ENCODE results near the gene CCL26. TPM values are rescaled to one million over a fixed set of nuclear protein-coding genes. Genes with fewer than 3 reads are reported as not detected.
"Not testable (repeated sequence)": the region's sequence is repeated elsewhere in the genome, so short reads cannot be mapped to it uniquely, and the experiment has no call there.

The CCL26 gene
- total RNA-seq, 4 donors from 2014 or later: 1.4 to 3.0 (median 1.6) TPM; not detected in 1

GRCh38 chr7:75771224-75771623 is 787 bp downstream of the CCL26 start:
- no peak for DNase-seq (ENCODE audit: low spot score)
- TF ChIP-seq CTCF (IDR thresholded peaks at IDR 0.05): no peak
- no peak for ATAC-seq (ENCODE audit: low FRiP score)

GRCh38 chr7:75762350-75762917 is 9.6 kb downstream of the CCL26 start:
- ATAC-seq (ENCODE audit: low FRiP score): peak; percentile 84
- no peak for DNase-seq (ENCODE audit: low spot score)
- peak in 2 of 3 donors; percentile 6 to 49 for TF ChIP-seq CTCF (IDR thresholded peaks at IDR 0.05)

GRCh38 chr7:75761801-75762200 is 10.2 kb downstream of the CCL26 start:
- not testable (repeated sequence) for DNase-seq (ENCODE audit: low spot score); ATAC-seq (ENCODE audit: low FRiP score)

- TF ChIP-seq CTCF (IDR thresholded peaks at IDR 0.05): no peak
- ATAC-seq (ENCODE audit: low FRiP score) (no peak), DNase-seq (ENCODE audit: low spot score) (no peak)
These were observed 13.5 kb downstream of the CCL26 start for GRCh38 chr7:75758491-75758890.

- ATAC-seq (ENCODE audit: low FRiP score): no peak
These were observed 14.2 kb downstream of the CCL26 start for GRCh38 chr7:75757860-75758259.

GRCh38 chr7:75756991-75757676 is 14.9 kb downstream of the CCL26 start:
- TF ChIP-seq CTCF (IDR thresholded peaks at IDR 0.05): no peak
- ATAC-seq (ENCODE audit: low FRiP score): no peak
- DNase-seq (ENCODE audit: low spot score): no peak

More at GRCh38 chr7:75757860-75758259, 14.2 kb downstream of the CCL26 start:
- no peak for DNase-seq (ENCODE audit: low spot score)
- TF ChIP-seq CTCF (IDR thresholded peaks at IDR 0.05): no peak

GRCh38 chr7:75756206-75756990 is 15.6 kb downstream of the CCL26 start:
- no peak for DNase-seq (ENCODE audit: low spot score)
- no peak for ATAC-seq (ENCODE audit: low FRiP score)
- TF ChIP-seq CTCF (IDR thresholded peaks at IDR 0.05): no peak
